SK-N-SH (cell line): ENCODE measurements around the gene FABP3.

ENCODE experiments used
- EP300 ChIP-seq, 2 experiments: IDR thresholded peaks; 2 replicates each; pipeline versions ENCODE4 v1.4.0 to v1.6.1; 2012; ENCODE audit warnings: borderline replicate concordance in 1 of 2, low read depth in 1 of 2, low read length in 1 of 2
- EZH2phosphoT487 ChIP-seq: fragments of 200-600 bp; sonication (generic); IDR thresholded peaks from 2 replicates; pipeline ENCODE4 v1.6.1; 2017; ENCODE audit warnings: low read depth, mixed run types, mild to moderate bottlenecking, antibody characterized with exemption, moderate library complexity, borderline replicate concordance
- POLR2AphosphoS5 ChIP-seq: IDR thresholded peaks from 2 replicates; pipeline ENCODE4 v1.6.1; 2012; ENCODE audit warnings: low read depth, low read length
- RAD21 ChIP-seq: IDR thresholded peaks from 2 replicates; pipeline ENCODE4 v1.6.1; 2012; ENCODE audit warnings: mild to moderate bottlenecking, low read length
- SMC3 ChIP-seq: IDR thresholded peaks from 2 replicates; pipeline ENCODE4 v1.6.1; 2012; ENCODE audit warnings: low read depth, low read length, improper control_type of control experiment
- TAF1 ChIP-seq: IDR thresholded peaks from 2 replicates; pipeline ENCODE4 v1.6.1; 2012; ENCODE audit warnings: low read depth, mild to moderate bottlenecking, low read length, moderate library complexity, borderline replicate concordance
- TF ChIP-seq, protein P1 (sequence below): fragments of 200-600 bp; sonication (generic); IDR thresholded peaks from 2 replicates; pipeline ENCODE4 v1.6.1; 2017; ENCODE audit warnings: antibody characterized with exemption, mild to moderate bottlenecking, moderate library complexity

- TF ChIP-seq SMC3 (no peak), TAF1 (no peak), EP300 (IDR thresholded peaks at IDR 0.05; ENCODE audit: borderline replicate concordance in 1 of 2, low read depth in 1 of 2, low read length in 1 of 2) (no peak), POLR2AphosphoS5 (no peak), EZH2phosphoT487 (no peak), RAD21 (no peak)
- TF ChIP-seq, protein P1, sequence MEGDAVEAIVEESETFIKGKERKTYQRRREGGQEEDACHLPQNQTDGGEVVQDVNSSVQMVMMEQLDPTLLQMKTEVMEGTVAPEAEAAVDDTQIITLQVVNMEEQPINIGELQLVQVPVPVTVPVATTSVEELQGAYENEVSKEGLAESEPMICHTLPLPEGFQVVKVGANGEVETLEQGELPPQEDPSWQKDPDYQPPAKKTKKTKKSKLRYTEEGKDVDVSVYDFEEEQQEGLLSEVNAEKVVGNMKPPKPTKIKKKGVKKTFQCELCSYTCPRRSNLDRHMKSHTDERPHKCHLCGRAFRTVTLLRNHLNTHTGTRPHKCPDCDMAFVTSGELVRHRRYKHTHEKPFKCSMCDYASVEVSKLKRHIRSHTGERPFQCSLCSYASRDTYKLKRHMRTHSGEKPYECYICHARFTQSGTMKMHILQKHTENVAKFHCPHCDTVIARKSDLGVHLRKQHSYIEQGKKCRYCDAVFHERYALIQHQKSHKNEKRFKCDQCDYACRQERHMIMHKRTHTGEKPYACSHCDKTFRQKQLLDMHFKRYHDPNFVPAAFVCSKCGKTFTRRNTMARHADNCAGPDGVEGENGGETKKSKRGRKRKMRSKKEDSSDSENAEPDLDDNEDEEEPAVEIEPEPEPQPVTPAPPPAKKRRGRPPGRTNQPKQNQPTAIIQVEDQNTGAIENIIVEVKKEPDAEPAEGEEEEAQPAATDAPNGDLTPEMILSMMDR: no peak
Measured at GRCh38 chr1:31409946-31410858, 37.3 kb upstream of the FABP3 start.
